ENCODE data around the gene NAA30. TPM values are rescaled to one million over a fixed set of nuclear protein-coding genes. Genes with fewer than 3 reads are reported as not detected.
A peak's percentile ranks its signal among the peaks of the same experiment; 100 is the strongest.
"Not testable (repeated sequence)": the region's sequence is repeated elsewhere in the genome, so short reads cannot be mapped to it uniquely, and the experiment has no call there.

Gene NAA30
- total and polyA plus RNA-seq, 8 donors: 3.1 to 31.6 (median 16.3) TPM

- Histone ChIP-seq H3K9me3 (no peaks in the 10 kb centered on the region), H3K27me3 (peaks cover 0 to 3% (median 0%) of the 10 kb centered on the region in 3 donors), H3K36me3 (no peaks in the 10 kb centered on the region), H3K27ac (no peak overlapping the region), H3K4me3 (no peak overlapping the region), H3K4me1 (no peaks in the 10 kb centered on the region)
- TF ChIP-seq CTCF (IDR thresholded peaks at IDR 0.05) (no peak), EP300 (IDR thresholded peaks at IDR 0.05) (no peak), POLR2AphosphoS5 (IDR thresholded peaks at IDR 0.05) (no peak), POLR2A (IDR thresholded peaks at IDR 0.05) (no peak)
- WGBS, 5 donors: 51 to 61% (median 53%) methylated on average over 9 of the region's 9 CpGs
- DNase-seq: peak in 1 of 2 donors; percentile 4
- intact Hi-C loops (cut with DNase I; ENCODE audit: low total_unique reads): no loop called here
These were observed 37.8 kb upstream of the NAA30 start for GRCh38 chr14:57352396-57353170.

- H3K27ac ChIP-seq: no peak overlapping the region
- peaks cover 0 to 3% (median 0%) of the 10 kb centered on the region in 3 donors for H3K27me3 ChIP-seq
- H3K4me3 ChIP-seq: no peak overlapping the region
- 52 to 59% (median 57%) methylated on average over 3 of the region's 3 CpGs for WGBS, 5 donors
- intact Hi-C loops (cut with DNase I; ENCODE audit: low total_unique reads): no loop called here
- H3K4me1 ChIP-seq: no peaks in the 10 kb centered on the region
- no peak for DNase-seq
- TF ChIP-seq POLR2A (IDR thresholded peaks at IDR 0.05) (no peak), CTCF (IDR thresholded peaks at IDR 0.05) (no peak), POLR2AphosphoS5 (IDR thresholded peaks at IDR 0.05) (no peak), EP300 (IDR thresholded peaks at IDR 0.05) (no peak)
- no peaks in the 10 kb centered on the region for H3K36me3 ChIP-seq
- no peaks in the 10 kb centered on the region for H3K9me3 ChIP-seq
These were observed 35.1 kb upstream of the NAA30 start for GRCh38 chr14:57355081-57355800.

GRCh38 chr14:57362361-57362760 is 28.0 kb upstream of the NAA30 start:
- Histone ChIP-seq H3K27ac (no peak overlapping the region), H3K36me3 (no peaks in the 10 kb centered on the region), H3K27me3 (peaks cover 0 to 22% (median 11%) of the 10 kb centered on the region in 3 donors), H3K4me3 (no peak overlapping the region), H3K4me1 (no peaks in the 10 kb centered on the region), H3K9me3 (no peaks in the 10 kb centered on the region)
- no peak for TF ChIP-seq POLR2A (IDR thresholded peaks at IDR 0.05)
- TF ChIP-seq CTCF (IDR thresholded peaks at IDR 0.05): no peak
- TF ChIP-seq EP300 (IDR thresholded peaks at IDR 0.05): no peak
- no peak for TF ChIP-seq POLR2AphosphoS5 (IDR thresholded peaks at IDR 0.05)
- peak in 1 of 2 donors; percentile 26 for DNase-seq
- intact Hi-C loops (cut with DNase I; ENCODE audit: low total_unique reads): no loop called here

DNA sequence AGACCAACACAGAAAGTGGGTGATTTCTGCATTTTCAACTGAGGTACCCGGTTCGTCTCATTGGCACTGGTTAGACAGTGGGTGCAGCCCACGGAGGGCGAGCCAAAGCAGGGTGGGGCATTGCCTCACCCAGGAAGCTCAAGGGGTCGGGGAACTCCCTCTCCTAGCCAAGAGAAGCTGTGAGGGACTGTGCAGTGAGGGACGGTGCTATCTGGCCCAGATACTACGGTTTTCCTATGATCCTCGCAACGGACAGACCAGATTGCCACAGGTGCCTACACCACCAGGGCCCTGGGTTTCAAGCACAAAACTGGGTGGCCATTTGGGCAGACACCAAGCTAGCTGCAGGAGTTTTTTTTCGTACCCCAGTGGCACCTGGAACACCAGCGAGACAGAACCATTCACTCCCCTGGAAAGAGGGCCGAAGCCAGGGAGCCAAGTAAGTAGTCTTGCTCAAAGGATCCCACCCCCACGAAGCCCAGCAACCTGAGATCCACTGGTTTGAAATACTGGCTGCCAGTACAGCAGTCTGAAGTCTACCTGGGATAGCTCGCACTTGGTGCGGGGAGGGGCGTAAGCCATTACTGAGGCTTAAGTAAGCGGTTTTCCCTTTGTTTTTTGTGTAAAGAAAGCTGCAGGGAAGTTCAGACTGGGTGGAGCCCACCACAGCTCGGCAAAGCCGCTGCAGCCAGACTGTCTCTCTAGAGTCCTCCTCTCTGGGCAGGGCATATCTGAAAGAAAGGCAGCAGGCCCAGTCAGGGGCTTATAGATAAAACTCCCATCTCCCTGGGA is 25.5 kb upstream of the NAA30 start:
- peak in 1 of 2 donors; percentile 22 for DNase-seq
- TF ChIP-seq POLR2A (IDR thresholded peaks at IDR 0.05) (no peak), EP300 (IDR thresholded peaks at IDR 0.05) (no peak), POLR2AphosphoS5 (IDR thresholded peaks at IDR 0.05) (no peak), CTCF (IDR thresholded peaks at IDR 0.05) (no peak)
- H3K9me3 ChIP-seq: no peaks in the 10 kb centered on the region
- H3K4me1 ChIP-seq: no peaks in the 10 kb centered on the region
- no peaks in the 10 kb centered on the region for H3K36me3 ChIP-seq
- no peak overlapping the region for H3K27ac ChIP-seq
- WGBS, 5 donors: 50 to 57% (median 51%) methylated on average over 14 to 19 of the region's 19 CpGs
- intact Hi-C loops (cut with DNase I; ENCODE audit: low total_unique reads): no loop called here
- H3K4me3 ChIP-seq: no peak overlapping the region
- H3K27me3 ChIP-seq: peaks cover 0 to 26% (median 11%) of the 10 kb centered on the region in 3 donors

DNA sequence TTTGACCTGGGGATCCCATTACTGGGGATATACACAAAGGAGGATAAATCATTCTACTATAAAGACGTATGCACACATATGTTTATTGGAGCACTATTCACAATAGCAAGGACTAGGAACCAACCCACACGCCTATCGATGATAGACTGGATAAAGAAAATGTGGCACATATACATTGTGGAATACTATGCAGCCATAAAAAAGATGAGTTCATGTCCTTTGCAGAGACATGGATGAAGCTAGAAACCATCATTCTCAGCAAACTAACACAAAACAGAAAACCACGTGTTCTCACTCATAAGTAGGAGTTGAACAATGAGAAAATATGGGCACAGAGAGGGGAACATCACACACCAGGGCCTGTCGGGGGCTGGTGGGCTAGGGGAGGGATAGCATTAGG is 20.2 kb upstream of the NAA30 start:
- H3K4me1 ChIP-seq; H3K36me3 ChIP-seq; DNase-seq; H3K4me3 ChIP-seq; intact Hi-C loops (cut with DNase I; ENCODE audit: low total_unique reads); H3K27ac ChIP-seq; H3K9me3 ChIP-seq: not testable (repeated sequence)
- H3K27me3 ChIP-seq: peaks cover 0 to 22% (median 6%) of the 10 kb centered on the region in 3 donors
- 87 to 97% (median 93%) methylated on average over 5 of the region's 5 CpGs for WGBS, 5 donors
